ENCODE results near the gene SUPT4H1. TPM values are rescaled to one million over a fixed set of nuclear protein-coding genes. Genes with fewer than 3 reads are reported as not detected.
A peak's percentile ranks its signal among the peaks of the same experiment; 100 is the strongest.

The SUPT4H1 gene
- total and polyA plus RNA-seq, 9 of the 15 experiments (the other 6 are each of a cell fraction or from before 2014, with no cell fraction given) = 62.1 to 320 (median 117) TPM

- peak; percentile 17; the same call in 1 of the 2 replicates for TF ChIP-seq ZNF395 (CRISPR knock-in tag; IDR thresholded peaks at IDR 0.05)
- TF ChIP-seq JUN (IDR thresholded peaks at IDR 0.05; ENCODE audit: borderline replicate concordance, low read depth, low read length) = peak; percentile 32; the same call in 1 of the 2 replicates
- peak; percentile 22; the same call in 1 of the 2 replicates for TF ChIP-seq JUN (CRISPR knock-in tag; IDR thresholded peaks at IDR 0.05; ENCODE audit: borderline replicate concordance)
- peak in 1 of 2 experiments; percentile 92; a peak in 2 of 4 replicates for TF ChIP-seq ZMIZ1 (IDR thresholded peaks at IDR 0.05; ENCODE audit: low read depth in 2 of 2, low read length in 2 of 2)
- TF ChIP-seq ETV6 (IDR thresholded peaks at IDR 0.05; ENCODE audit: borderline replicate concordance in 1 of 2, low read depth in 2 of 2, low read length in 1 of 2) = peak; percentile 23 to 75; a peak in 2 of 4 replicates
- TF ChIP-seq ETV6 (CRISPR knock-in tag; IDR thresholded peaks at IDR 0.05; ENCODE audit: borderline replicate concordance) = 0 out of 2 replicates have a peak, but pooled peaks have one; percentile 41
- peak; percentile 49 for TF ChIP-seq TSHZ1 (CRISPR knock-in tag; IDR thresholded peaks at IDR 0.05)
- no peak for TF ChIP-seq ZNF274 (IDR thresholded peaks at IDR 0.05; ENCODE audit: borderline replicate concordance, low read depth, low read length)
- TF ChIP-seq ZNF12 (CRISPR knock-in tag; IDR thresholded peaks at IDR 0.05) = peak; percentile 71; the same call in 1 of the 2 replicates
- peak; percentile 81; the same call in 1 of the 2 replicates for TF ChIP-seq NR3C1 (CRISPR knock-in tag; IDR thresholded peaks at IDR 0.05)
- peak; percentile 86; the same call in 1 of the 2 replicates for TF ChIP-seq ERF (CRISPR knock-in tag; IDR thresholded peaks at IDR 0.05)
- no peak for TF ChIP-seq ZNF239 (CRISPR knock-in tag; IDR thresholded peaks at IDR 0.05)
- no peak; the same call in 1 of the 2 replicates for TF ChIP-seq ZNF764 (CRISPR knock-in tag; IDR thresholded peaks at IDR 0.05; ENCODE audit: low read depth)
- TF ChIP-seq ZBTB9 (CRISPR knock-in tag; IDR thresholded peaks at IDR 0.05) = peak; percentile 50; the same call in 1 of the 2 replicates
- peak in 1 of 2 experiments; percentile 73; a peak in 1 of 4 replicates for TF ChIP-seq CSDE1 (IDR thresholded peaks at IDR 0.05)
These were observed 19.9 kb downstream of the SUPT4H1 start (continued) for GRCh38 chr17:58331815-58332777.
